Heart left ventricle (tissue), 16 donors: ENCODE measurements around the gene CYB5D1. TPM values are rescaled to one million over a fixed set of nuclear protein-coding genes. Genes with fewer than 3 reads are reported as not detected.

ENCODE experiments used
- ATAC-seq, 4 donors: fragments of 200-7000 bp; cut with Tn5 transposase; one replicate each; pipeline ENCODE4 v1.9.1; 2020 to 2022; ENCODE audit warnings: moderate library complexity in 4 of 4, mild to moderate bottlenecking in 3 of 4, moderate number of reproducible peaks in 1 of 4
- DNase-seq, 5 donors: peaks; one replicate each; pipeline ENCODE4 v3.0.0-alpha.2; 2020
- H3K27ac ChIP-seq, 12 donors: fragments of 200-600 bp; sonication (generic) in 4 of 12; one replicate each; pipeline versions ENCODE4 v1.5.0 to v1.8.0; 2016 to 2022; ENCODE audit warnings: mild to moderate bottlenecking in 2 of 12
- H3K27me3 ChIP-seq, 9 donors: fragments of 200-600 bp; sonication (generic) in 2 of 9; one replicate each; pipeline versions ENCODE4 v1.5.1 to v1.8.0; 2016 to 2022; ENCODE audit warnings: mild to moderate bottlenecking in 3 of 9
- H3K36me3 ChIP-seq, 9 donors: fragments of 200-600 bp; sonication (generic) in 2 of 9; one replicate each; pipeline versions ENCODE4 v1.5.0 to v1.8.0; 2018 to 2022; ENCODE audit warnings: mild to moderate bottlenecking in 2 of 9
- H3K4me1 ChIP-seq, 12 donors: fragments of 200-600 bp; sonication (generic) in 4 of 12; one replicate each; pipeline versions ENCODE4 v1.5.0 to v1.8.0; 2016 to 2022; ENCODE audit warnings: mild to moderate bottlenecking in 3 of 12
- H3K4me3 ChIP-seq, 12 donors: fragments of 200-600 bp; sonication (generic) in 4 of 12; one replicate each; pipeline versions ENCODE4 v1.5.0 to v1.8.0; 2017 to 2022; ENCODE audit warnings: mild to moderate bottlenecking in 9 of 12, moderate library complexity in 4 of 12
- H3K9me3 ChIP-seq, 12 donors: fragments of 200-600 bp; sonication (generic) in 4 of 12; one replicate each; pipeline versions ENCODE4 v1.5.0 to v1.8.0; 2016 to 2022; ENCODE audit warnings: mild to moderate bottlenecking in 1 of 12
- CTCF ChIP-seq, 12 donors: fragments of 200-600 bp; sonication (generic) in 4 of 12; IDR thresholded peaks; one replicate each; pipeline versions ENCODE4 v1.5.0 to v1.8.0; 2018 to 2022; ENCODE audit warnings: antibody characterized with exemption in 12 of 12, mild to moderate bottlenecking in 5 of 12
- POLR2A ChIP-seq, 2 donors: fragments of 450-650 bp; IDR thresholded peaks; one replicate each; pipeline ENCODE4 v1.6.1; 2017; ENCODE audit warnings: antibody characterized with exemption in 2 of 2, mild to moderate bottlenecking in 2 of 2, moderate library complexity in 2 of 2
- WGBS, 4 donors: extraction: QIAGEN DNeasy Blood & Tissue Kit in 2 of 4; methylation state at CpG; one replicate each; pipeline versions ENCODE4 v1.1.5 to v1.1.7; 2013 to 2018; 5-methylcytosine and 5-hydroxymethylcytosine counted together
- intact Hi-C, 10 donors: fragments of 100-400 bp; cut with DNase I; formaldehyde crosslinking; loops; one replicate each; pipeline versions ENCODE4 v1.11.1 to v1.14.2; 2022
- polyA plus RNA-seq, 2 donors: library from polyadenylated mRNA; stranded (reverse); fragments of 200-250 nt; gene quantifications; one replicate each; pipeline ENCODE4 v1.2.3, GENCODE V29; 2013
- total RNA-seq, 9 donors: library from RNA; depleted of rRNA in 2 of 9; stranded (reverse); fragments of >200 nt in 2 of 9; fragmentation: NEBNext Ultra II Directional in 3 of 9; extraction: Animal tissue kit (Norgen Biotek cat#: 25700) in 3 of 9; gene quantifications; one replicate each; pipeline versions ENCODE4 v1.1.0 to v1.2.4, GENCODE V29; 2016 to 2023
- donor health status: ischemic (EF 13 %, LVEDD 7.1; RV severe dilation, severe dysfunction).
- donor health status: healthy with polysubstance abuse.
- donor health status: DM: no; HTN: yes; CAD: no.
- donor health status: DM: no; HTN: no; CAD: no.
- donor health status: ischemic (EF 25% LVEDD 6.9; RV normal size, moderate dysfunction).
- donor health status: ischemic (EF 25% LVEDD 5.7; RV mildly dilated, moderate dysfunction).
- donor health status: healthy.
- donor health status: DM: yes; HTN: yes; CAD: no.
- donor health status: ischemic (EF 35%, LVEDD 5.7; RV mildly dilated, moderate dysfunction).
- donor health status: nonischemic (EF 11% LVEDD 7.7; RV severe dilation, severe dysfunction).
- donor health status: DM: yes; HTN: yes; CAD: no.
- donor health status: PGD.
- donor health status: ischemic (EF 29% LVEDD 5.4; RV normal size, mild dysfunction).
- donor health status: nonischemic (EF 23%, LVEDD 6.1; RV moderate dilation, normal function).

The CYB5D1 gene
- total and polyA plus RNA-seq, 11 donors, result 9.3 to 20.4 (median 15.5) TPM

- DNase-seq (no peak), ATAC-seq (no peak)
- H3K27me3 ChIP-seq, result no peaks in the 10 kb centered on the region
- WGBS, 4 donors, result 84 to 87% (median 87%) methylated on average over 9 of the region's 9 CpGs
- no peak for TF ChIP-seq POLR2A (IDR thresholded peaks at IDR 0.05)
- no peak for TF ChIP-seq CTCF (IDR thresholded peaks at IDR 0.05)
- intact Hi-C loops, result loop anchor here in 9 of 10 donors (2.0 to 10.0 kb wide), 11 partner anchors 33 to 233 kb away; partner anchors contain the start of genes CYB5D1 (in 1 of the 9), NAA38 (in 1 of the 9) and TMEM88 (in 1 of the 9)
- H3K36me3 ChIP-seq, result no peaks in the 10 kb centered on the region
- no peaks in the 10 kb centered on the region for H3K9me3 ChIP-seq
- no peaks in the 10 kb centered on the region for H3K4me1 ChIP-seq
- no peak overlapping the region for H3K4me3 ChIP-seq
- no peak overlapping the region for H3K27ac ChIP-seq
Measured at GRCh38 chr17:7824021-7824924, 33.5 kb upstream of the CYB5D1 start.

GRCh38 chr17:7825206-7825990, 32.4 kb upstream of the CYB5D1 start:
- 36 to 42% (median 40%) methylated on average over 12 of the region's 12 CpGs for WGBS, 4 donors
- no peaks in the 10 kb centered on the region for H3K36me3 ChIP-seq
- ATAC-seq, result no peak

GRCh38 chr17:7830616-7831015, 27.2 kb upstream of the CYB5D1 start:
- intact Hi-C loops, result no loop called here
- no peaks in the 10 kb centered on the region for H3K27me3 ChIP-seq
- DNase-seq (no peak), ATAC-seq (no peak)
- no peak overlapping the region for H3K27ac ChIP-seq
- H3K36me3 ChIP-seq, result no peaks in the 10 kb centered on the region
- TF ChIP-seq POLR2A (IDR thresholded peaks at IDR 0.05) (no peak), CTCF (IDR thresholded peaks at IDR 0.05) (no peak)
- WGBS, 4 donors, result 86 to 90% (median 89%) methylated on average over 8 of the region's 8 CpGs
- H3K9me3 ChIP-seq, result no peaks in the 10 kb centered on the region
- H3K4me3 ChIP-seq, result no peak overlapping the region
- H3K4me1 ChIP-seq, result peaks cover 0 to 10% (median 6%) of the 10 kb centered on the region in 12 donors

More at GRCh38 chr17:7825206-7825990, 32.4 kb upstream of the CYB5D1 start:
- TF ChIP-seq POLR2A (IDR thresholded peaks at IDR 0.05), result no peak
- TF ChIP-seq CTCF (IDR thresholded peaks at IDR 0.05), result peak in 1 of 12 donors; percentile 15
- no peaks in the 10 kb centered on the region for H3K9me3 ChIP-seq
- no peaks in the 10 kb centered on the region for H3K4me1 ChIP-seq
- H3K27me3 ChIP-seq, result no peaks in the 10 kb centered on the region
- intact Hi-C loops, result loop anchor here in 3 of 10 donors (2.0 to 10.0 kb wide), 3 partner anchors 69 to 161 kb away; no protein-coding TSS in a partner anchor
- H3K4me3 ChIP-seq, result no peak overlapping the region
- DNase-seq, result no peak
- no peak overlapping the region for H3K27ac ChIP-seq

GRCh38 chr17:7831233-7831632, 26.6 kb upstream of the CYB5D1 start:
- H3K27me3 ChIP-seq, result no peaks in the 10 kb centered on the region
- H3K4me1 ChIP-seq, result peaks cover 0 to 16% (median 6%) of the 10 kb centered on the region in 12 donors
- WGBS, 4 donors, result 74 to 82% (median 76%) methylated on average over 7 of the region's 7 CpGs
- TF ChIP-seq POLR2A (IDR thresholded peaks at IDR 0.05) (no peak), CTCF (IDR thresholded peaks at IDR 0.05) (no peak)
- DNase-seq (no peak), ATAC-seq (no peak)
- H3K36me3 ChIP-seq, result no peaks in the 10 kb centered on the region
- intact Hi-C loops, result no loop called here
- no peak overlapping the region for H3K4me3 ChIP-seq
- H3K9me3 ChIP-seq, result no peaks in the 10 kb centered on the region
- no peak overlapping the region for H3K27ac ChIP-seq
